Measurements from ENCODE around the gene GUK1. TPM values are rescaled to one million over a fixed set of nuclear protein-coding genes. Genes with fewer than 3 reads are reported as not detected.
A peak's percentile ranks its signal among the peaks of the same experiment; 100 is the strongest.

GUK1 gene
- total RNA-seq, 2 experiments from 2014 or later = 289 to 327 TPM

GRCh38 chr1:228099331-228099732 lies 40.7 kb upstream of the GUK1 start:
- H3K27me3 Mint-ChIP-seq = no peaks in the 10 kb centered on the region
- no peak for DNase-seq
- H3K36me3 Mint-ChIP-seq = peaks cover 29% of the 10 kb centered on the region
- ATAC-seq (ENCODE audit: low read depth) = no peak
- peaks cover 9% of the 10 kb centered on the region for H3K9me3 Mint-ChIP-seq
- POLR2A ChIA-PET = interaction anchor here (1.3 to 1.7 kb wide), 2 partner anchors 17 to 18 kb away, joined by 3 to 12 read pairs; partner anchors contain the start of gene ARF1
- H3K4me1 Mint-ChIP-seq = peaks cover 14% of the 10 kb centered on the region
- H3K27ac Mint-ChIP-seq = no peak overlapping the region
- H3K4me3 Mint-ChIP-seq = no peak overlapping the region

GRCh38 chr1:228100822-228101613 lies 39.1 kb upstream of the GUK1 start:
- DNase-seq (no peak), ATAC-seq (ENCODE audit: low read depth) (no peak)
- no peaks in the 10 kb centered on the region for H3K9me3 Mint-ChIP-seq
- peaks cover 12% of the 10 kb centered on the region for H3K4me1 Mint-ChIP-seq
- H3K27me3 Mint-ChIP-seq = no peaks in the 10 kb centered on the region
- H3K36me3 Mint-ChIP-seq = peaks cover 12% of the 10 kb centered on the region
- peak overlapping the region; percentile 55 for H3K4me3 Mint-ChIP-seq
- peak overlapping the region; percentile 83 for H3K27ac Mint-ChIP-seq
- POLR2A ChIA-PET = interaction anchor here (1.2 kb wide), 1 partner anchor 18 kb away, joined by 4 read pairs; the partner anchor contains the start of gene ARF1

- Mint-ChIP-seq H3K27me3 (no peaks in the 10 kb centered on the region), H3K27ac (peak overlapping the region; percentile 83), H3K9me3 (no peaks in the 10 kb centered on the region), H3K4me3 (peak overlapping the region; percentile 55), H3K4me1 (peaks cover 12% of the 10 kb centered on the region), H3K36me3 (peaks cover 12% of the 10 kb centered on the region)
- ATAC-seq (ENCODE audit: low read depth) (no peak), DNase-seq (no peak)
- POLR2A ChIA-PET = interaction anchor here (0.9 to 1.2 kb wide), 2 partner anchors 19 to 1162 kb away, joined by 3 to 4 read pairs; partner anchors contain the start of gene ARF1
Observed at GRCh38 chr1:228101614-228101993, 38.5 kb upstream of the GUK1 start.

- H3K4me1 Mint-ChIP-seq = peaks cover 12% of the 10 kb centered on the region
- no peaks in the 10 kb centered on the region for H3K27me3 Mint-ChIP-seq
- DNase-seq = peak; percentile 70
- peak overlapping the region; percentile 93 for H3K4me3 Mint-ChIP-seq
- peak overlapping the region; percentile 76 for H3K27ac Mint-ChIP-seq
- POLR2A ChIA-PET = interaction anchor here (0.9 to 1.2 kb wide), 2 partner anchors 20 to 1163 kb away, joined by 3 to 4 read pairs; partner anchors contain the start of gene ARF1
- peak; percentile 35 for ATAC-seq (ENCODE audit: low read depth)
- H3K9me3 Mint-ChIP-seq = no peaks in the 10 kb centered on the region
- H3K36me3 Mint-ChIP-seq = peaks cover 10% of the 10 kb centered on the region
Observed at GRCh38 chr1:228101994-228102790, 37.9 kb upstream of the GUK1 start.

- peak; percentile 91 for ATAC-seq (ENCODE audit: low read depth)
- Mint-ChIP-seq H3K4me1 (peaks cover 15% of the 10 kb centered on the region), H3K9me3 (no peaks in the 10 kb centered on the region), H3K4me3 (peak within 1 kb of the TSS; percentile 93), H3K27me3 (no peaks in the 10 kb centered on the region), H3K36me3 (peaks cover 9% of the 10 kb centered on the region), H3K27ac (peak within 1 kb of the TSS; percentile 93)
- POLR2A ChIA-PET = interaction anchor here (1.0 to 1.2 kb wide), 2 partner anchors 20 to 24 kb away, joined by 3 to 5 read pairs; partner anchors contain the start of gene ARF1
- peak; percentile 96 for DNase-seq
Observed at GRCh38 chr1:228102791-228103620, 37.1 kb upstream of the GUK1 start, which contains the start of gene C1orf35. Gene C1orf35, minus strand, starts transcription at chr1:228103325. Its CDS starts 98 bp downstream, at chr1:228103227.

- ATAC-seq (ENCODE audit: low read depth) (no peak), DNase-seq (no peak)
- peak overlapping the region; percentile 93 for H3K27ac Mint-ChIP-seq
- no peaks in the 10 kb centered on the region for H3K36me3 Mint-ChIP-seq
- no peaks in the 10 kb centered on the region for H3K27me3 Mint-ChIP-seq
- H3K4me3 Mint-ChIP-seq = peak overlapping the region; percentile 93
- POLR2A ChIA-PET = interaction anchor here (2.1 kb wide), 1 partner anchor 22 kb away, joined by 6 read pairs; the partner anchor contains the start of gene ARF1
- peaks cover 23% of the 10 kb centered on the region for H3K4me1 Mint-ChIP-seq
- H3K9me3 Mint-ChIP-seq = no peaks in the 10 kb centered on the region
Observed at GRCh38 chr1:228104526-228105269, 35.4 kb upstream of the GUK1 start.

- Mint-ChIP-seq H3K9me3 (no peaks in the 10 kb centered on the region), H3K4me1 (peaks cover 28% of the 10 kb centered on the region), H3K36me3 (no peaks in the 10 kb centered on the region), H3K27me3 (no peaks in the 10 kb centered on the region), H3K27ac (no peak overlapping the region), H3K4me3 (no peak overlapping the region)
- ATAC-seq (ENCODE audit: low read depth) (no peak), DNase-seq (no peak)
- POLR2A ChIA-PET = interaction anchor here (2.1 kb wide), 1 partner anchor 23 kb away, joined by 6 read pairs; the partner anchor contains the start of gene ARF1
Observed at GRCh38 chr1:228105270-228105995, 34.6 kb upstream of the GUK1 start.

GRCh38 chr1:228105996-228106799 lies 33.9 kb upstream of the GUK1 start:
- H3K4me3 Mint-ChIP-seq = no peak overlapping the region
- no peak overlapping the region for H3K27ac Mint-ChIP-seq
- ATAC-seq (ENCODE audit: low read depth) = no peak
- H3K27me3 Mint-ChIP-seq = peaks cover 2% of the 10 kb centered on the region
- no peaks in the 10 kb centered on the region for H3K9me3 Mint-ChIP-seq
- POLR2A ChIA-PET = interaction anchor here (1.0 to 2.1 kb wide), 2 partner anchors 24 to 58 kb away, joined by 6 to 7 read pairs; partner anchors contain the start of genes ARF1 and IBA57
- H3K36me3 Mint-ChIP-seq = peaks cover 2% of the 10 kb centered on the region
- no peak for DNase-seq
- peaks cover 28% of the 10 kb centered on the region for H3K4me1 Mint-ChIP-seq

- peaks cover 2% of the 10 kb centered on the region for H3K36me3 Mint-ChIP-seq
- no peak overlapping the region for H3K4me3 Mint-ChIP-seq
- no peak overlapping the region for H3K27ac Mint-ChIP-seq
- POLR2A ChIA-PET = interaction anchor here (1.0 to 2.1 kb wide), 2 partner anchors 24 to 58 kb away, joined by 6 to 7 read pairs; partner anchors contain the start of genes ARF1 and IBA57
- DNase-seq (no peak), ATAC-seq (ENCODE audit: low read depth) (no peak)
- no peaks in the 10 kb centered on the region for H3K9me3 Mint-ChIP-seq
- H3K27me3 Mint-ChIP-seq = peaks cover 2% of the 10 kb centered on the region
- H3K4me1 Mint-ChIP-seq = peaks cover 23% of the 10 kb centered on the region
Observed at GRCh38 chr1:228106800-228107054, 33.4 kb upstream of the GUK1 start.

GRCh38 chr1:228107636-228108035 lies 32.4 kb upstream of the GUK1 start:
- peaks cover 23% of the 10 kb centered on the region for H3K4me1 Mint-ChIP-seq
- no peak for ATAC-seq (ENCODE audit: low read depth)

More at GRCh38 chr1:228107636-228108035, 32.4 kb upstream of the GUK1 start:
- no peak for DNase-seq
- POLR2A ChIA-PET = no interaction called here
- Mint-ChIP-seq H3K27ac (peak overlapping the region; percentile 96), H3K27me3 (peaks cover 2% of the 10 kb centered on the region), H3K4me3 (peak overlapping the region; percentile 98), H3K36me3 (peaks cover 2% of the 10 kb centered on the region), H3K9me3 (no peaks in the 10 kb centered on the region)

Data from activated naive CD8-positive, alpha-beta T cell treated with anti-CD3 and anti-CD28 coated beads, Interleukin-2, amount 10 ng/mL, durations not matched to agents 7 days and 5 days (primary cell).